ENCODE measurements around the gene LMX1B. TPM values are rescaled to one million over a fixed set of nuclear protein-coding genes. Genes with fewer than 3 reads are reported as not detected.

The LMX1B gene
- polyA plus RNA-seq, 1 of the 3 experiments (the other 2 are of a cell fraction), result not detected

- TF ChIP-seq CTCF (IDR thresholded peaks at IDR 0.05) (no peak), GABPA (IDR thresholded peaks at IDR 0.05; ENCODE audit: low read depth) (no peak), EZH2phosphoT487 (IDR thresholded peaks at IDR 0.05; ENCODE audit: borderline replicate concordance, low read depth) (no peak), ELF1 (IDR thresholded peaks at IDR 0.05) (no peak), NFIC (IDR thresholded peaks at IDR 0.05; ENCODE audit: borderline replicate concordance) (no peak)
Measured at GRCh38 chr9:126617823-126618165, 4.1 kb downstream of the LMX1B start (continued).

- Histone ChIP-seq H3K27me3 (ENCODE audit: insufficient read depth) (peaks cover 90% of the 10 kb centered on the region), H3K9me2 (no peaks in the 10 kb centered on the region), H3K4me2 (0 out of 2 replicates have a peak overlapping the region, but pooled peaks have one; percentile 4), H3F3A (replicated peaks; ENCODE audit: insufficient read depth) (no peaks in the 10 kb centered on the region), H3K79me2 (ENCODE audit: insufficient read depth) (no peaks in the 10 kb centered on the region), H3K9me3 (no peaks in the 10 kb centered on the region), H2AFZ (ENCODE audit: low read depth) (no peak overlapping the region), H3K27ac (ENCODE audit: low read depth in 2 of 2, low read length in 1 of 2) (no peak overlapping the region), H3K4me3 (ENCODE audit: low read depth in 2 of 2, low read length in 1 of 2) (no peak overlapping the region), H3K4me1 (ENCODE audit: control insufficient read depth in 1 of 2, insufficient read depth in 2 of 2, low read depth in 1 of 2, low read length in 1 of 2) (no peaks in the 10 kb centered on the region), H4K20me1 (ENCODE audit: insufficient read depth) (0 out of 2 replicates have a peak, but pooled peaks cover 3% of the 10 kb centered on the region), H3K36me3 (replicated peaks in 1 of 2; ENCODE audit: control insufficient read depth in 1 of 2, insufficient read depth in 2 of 2, low read length in 1 of 2) (no peaks in the 10 kb centered on the region), H3K9ac (no peak overlapping the region)
- POLR2A ChIA-PET, result no interaction called here
- TF ChIP-seq EZH2phosphoT487 (IDR thresholded peaks at IDR 0.05; ENCODE audit: borderline replicate concordance, low read depth) (0 out of 2 replicates have a peak, but pooled peaks have one; percentile 61), RAD21 (IDR thresholded peaks at IDR 0.05; ENCODE audit: low read length) (no peak), PBX3 (IDR thresholded peaks at IDR 0.05) (no peak), CHD2 (IDR thresholded peaks at IDR 0.05; ENCODE audit: low read length, partially characterized antibody) (no peak), POLR2AphosphoS5 (IDR thresholded peaks at IDR 0.05; ENCODE audit: low read depth, low read length) (no peak)
- peak; percentile 20 for DNase-seq
- CTCF ChIA-PET, result interaction anchor here (2.9 kb wide), 1 partner anchor 87 kb away, joined by 11 read pairs; no protein-coding TSS in a partner anchor
- 9% methylated on average over 11 of the region's 11 CpGs for WGBS (ENCODE audit: low lambda C conversion rate)
Measured at GRCh38 chr9:126618190-126618584, 4.5 kb downstream of the LMX1B start.

- Histone ChIP-seq H3K4me3 (ENCODE audit: low read depth in 2 of 2, low read length in 1 of 2) (no peak overlapping the region), H3K27ac (ENCODE audit: low read depth in 2 of 2, low read length in 1 of 2) (no peak overlapping the region), H3K9me2 (no peaks in the 10 kb centered on the region), H3K9ac (no peak overlapping the region), H3K27me3 (ENCODE audit: insufficient read depth) (peaks cover 93% of the 10 kb centered on the region), H3K4me2 (0 out of 2 replicates have a peak overlapping the region, but pooled peaks have one; percentile 4), H3K9me3 (no peaks in the 10 kb centered on the region), H4K20me1 (ENCODE audit: insufficient read depth) (0 out of 2 replicates have a peak, but pooled peaks cover 3% of the 10 kb centered on the region), H3K79me2 (ENCODE audit: insufficient read depth) (no peaks in the 10 kb centered on the region), H3F3A (replicated peaks; ENCODE audit: insufficient read depth) (no peaks in the 10 kb centered on the region), H2AFZ (ENCODE audit: low read depth) (no peak overlapping the region), H3K4me1 (ENCODE audit: control insufficient read depth in 1 of 2, insufficient read depth in 2 of 2, low read depth in 1 of 2, low read length in 1 of 2) (no peaks in the 10 kb centered on the region), H3K36me3 (replicated peaks in 1 of 2; ENCODE audit: control insufficient read depth in 1 of 2, insufficient read depth in 2 of 2, low read length in 1 of 2) (no peaks in the 10 kb centered on the region)
- ChIA-PET POLR2A (no interaction called here), CTCF (interaction anchor here (0.6 to 1.1 kb wide), 3 partner anchors 9 to 86 kb away, joined by 3 read pairs; no protein-coding TSS in a partner anchor)
- TF ChIP-seq EZH2phosphoT487 (IDR thresholded peaks at IDR 0.05; ENCODE audit: borderline replicate concordance, low read depth), result 0 out of 2 replicates have a peak, but pooled peaks have one; percentile 11
- TF ChIP-seq RFX5 (IDR thresholded peaks at IDR 0.05; ENCODE audit: low read length), result no peak
- no peak for TF ChIP-seq FOXM1 (IDR thresholded peaks at IDR 0.05; ENCODE audit: low read depth)
- no peak for TF ChIP-seq JUND (IDR thresholded peaks at IDR 0.05)
- TF ChIP-seq FOSL2 (IDR thresholded peaks at IDR 0.05; ENCODE audit: borderline replicate concordance, low read depth), result no peak
- no peak for TF ChIP-seq SIN3A (IDR thresholded peaks at IDR 0.05; ENCODE audit: borderline replicate concordance, low read depth, low read length)
- TF ChIP-seq MXI1 (IDR thresholded peaks at IDR 0.05; ENCODE audit: low read depth, low read length), result no peak
- DNase-seq, result peak; percentile 55
- WGBS (ENCODE audit: low lambda C conversion rate), result 15% methylated on average over 19 of the region's 50 CpGs
Measured at GRCh38 chr9:126618585-126619360, 5.0 kb downstream of the LMX1B start.

Data from SK-N-SH (cell line).